ENCODE results near the gene PARP15.
"Not testable (repeated sequence)": the region's sequence is repeated elsewhere in the genome, so short reads cannot be mapped to it uniquely, and the experiment has no call there.

The PARP15 gene

GRCh38 chr3:122577409-122578031 is at the start of gene PARP15:
Gene PARP15 (plus strand): TSS chr3:122577650. CDS start chr3:122577668, 18 bp downstream.
- DNase-seq: peak; percentile 54

GRCh38 chr3:122530164-122530563 is 47.3 kb upstream of the PARP15 start:
- DNase-seq: no peak

- no peak for DNase-seq
Observed at GRCh38 chr3:122533480-122533879, 44.0 kb upstream of the PARP15 start.

- no peak for DNase-seq
Observed at GRCh38 chr3:122533931-122534334, 43.5 kb upstream of the PARP15 start.

- DNase-seq: no peak
Observed at GRCh38 chr3:122535964-122536631, 41.4 kb upstream of the PARP15 start.

- no peak for DNase-seq
Observed at GRCh38 chr3:122536632-122537001, 40.8 kb upstream of the PARP15 start.

- DNase-seq: no peak
Observed at GRCh38 chr3:122538956-122539490, 38.4 kb upstream of the PARP15 start.

- no peak for DNase-seq
Observed at GRCh38 chr3:122546151-122546550, 31.3 kb upstream of the PARP15 start.

- DNase-seq: no peak
Observed at GRCh38 chr3:122548076-122548475, 29.4 kb upstream of the PARP15 start.

GRCh38 chr3:122548619-122549018 is 28.8 kb upstream of the PARP15 start:
- DNase-seq: no peak

GRCh38 chr3:122553171-122553570 is 24.3 kb upstream of the PARP15 start:
- no peak for DNase-seq

- no peak for DNase-seq
Observed at GRCh38 chr3:122555275-122556071, 22.0 kb upstream of the PARP15 start.

- DNase-seq: no peak
Observed at GRCh38 chr3:122557356-122557755, 20.1 kb upstream of the PARP15 start.

- no peak for DNase-seq
Observed at GRCh38 chr3:122558605-122559004, 18.8 kb upstream of the PARP15 start.

GRCh38 chr3:122559906-122560305 is 17.5 kb upstream of the PARP15 start:
- DNase-seq: no peak

- DNase-seq: peak; percentile 81
Observed at GRCh38 chr3:122560680-122561079, 16.8 kb upstream of the PARP15 start.

- DNase-seq: no peak
Observed at GRCh38 chr3:122562923-122563716, 14.3 kb upstream of the PARP15 start.

- DNase-seq: peak; percentile 26
Observed at GRCh38 chr3:122563717-122564025, 13.8 kb upstream of the PARP15 start.

GRCh38 chr3:122564155-122564912 is 13.1 kb upstream of the PARP15 start, which contains the start of the genes DTX3L and PARP9:
Gene DTX3L (plus strand): TSS chr3:122564338. CDS start chr3:122564427, 89 bp downstream.
Gene PARP9 (minus strand): TSS chr3:122564300. CDS start chr3:122559620, 4,680 bp downstream.
- peak; percentile 86 for DNase-seq

GRCh38 chr3:122568131-122568530 is 9.3 kb upstream of the PARP15 start:
- DNase-seq: not testable (repeated sequence)

- no peak for DNase-seq
Observed at GRCh38 chr3:122568755-122569154, 8.7 kb upstream of the PARP15 start.

- DNase-seq: peak; percentile 55
Observed at GRCh38 chr3:122572940-122573412, 4.5 kb upstream of the PARP15 start.

Measured in CD4-positive, alpha-beta T cell treated with Interleukin-10 for 1 hour (primary cell).